ENCODE measurements around the gene IL1RAP.

DNA sequence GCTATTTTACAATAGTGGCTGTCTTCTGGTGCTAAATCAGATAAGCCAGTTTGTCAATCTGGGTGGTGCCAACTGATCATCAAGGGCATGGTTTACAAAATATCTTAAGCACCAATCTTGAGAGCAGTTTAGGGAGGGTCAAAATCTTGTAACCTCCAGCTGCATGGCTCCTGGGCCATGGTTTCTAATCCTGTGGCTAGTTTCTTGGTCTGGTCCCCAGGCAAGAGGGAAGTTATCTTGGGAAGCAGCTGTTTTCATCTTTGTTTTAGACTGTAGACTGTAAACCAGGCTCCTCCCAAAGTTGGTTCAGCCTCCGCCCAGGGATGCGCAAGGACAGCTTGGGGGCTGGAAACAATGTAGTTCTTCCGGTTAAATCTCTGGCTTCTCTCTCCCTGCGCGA, 166.8 kb downstream of the IL1RAP start:
- TF ChIP-seq CTCF (IDR thresholded peaks at IDR 0.05) (no peak), ZFX (IDR thresholded peaks at IDR 0.05; ENCODE audit: borderline replicate concordance) (no peak)
